H1 (cell line): ENCODE measurements around the gene SIGLEC11. TPM values are rescaled to one million over a fixed set of nuclear protein-coding genes. Genes with fewer than 3 reads are reported as not detected.

ENCODE experiments used
- SIX5 ChIP-seq: IDR thresholded peaks from 2 replicates; pipeline ENCODE4 v1.6.1; 2011; ENCODE audit warnings: mild to moderate bottlenecking, low read depth, low read length
- polyA plus RNA-seq, 7 experiments: library from polyadenylated mRNA; depleted of rRNA in 3 of 7; stranded (reverse) in 5 of 7; unstranded in 2 of 7; fragments of >200 nt in 5 of 7; fragments of 200-250 nt in 2 of 7; gene quantifications; 1 replicate in 5 of 7; 2 replicates in 1 of 7; 4 replicates in 1 of 7; pipeline versions ENCODE4 v1.2.1 to v1.2.3, GENCODE V29; 2011 to 2013; ENCODE audit warnings: missing spikeins in 2 of 7, mixed read lengths in 2 of 7
- total RNA-seq: library from RNA; stranded (reverse); fragmentation: NEBNext Ultra II Directional; extraction: Animal tissue kit (Norgen Biotek cat#: 25700); gene quantifications from 2 replicates; pipeline ENCODE4 v1.2.1, GENCODE V29; 2021
- TF ChIP-seq, protein P1 (sequence below): fragments of 300-600 bp; sonication (generic); IDR thresholded peaks from 2 replicates; pipeline ENCODE4 v1.7.1; 2012; ENCODE audit warnings: low read length, moderate library complexity, mild to moderate bottlenecking, inconsistent platforms; ENCODE audit not compliant: insufficient replicate concordance

Gene SIGLEC11
- total and polyA plus RNA-seq, 2 of the 8 experiments (the other 6 are each of a cell fraction or from before 2014, with no cell fraction given), result 0.18 TPM; not detected in 1

GRCh38 chr19:50000038-50000840 is 39.3 kb upstream of the SIGLEC11 start (continued):
- TF ChIP-seq, protein P1, sequence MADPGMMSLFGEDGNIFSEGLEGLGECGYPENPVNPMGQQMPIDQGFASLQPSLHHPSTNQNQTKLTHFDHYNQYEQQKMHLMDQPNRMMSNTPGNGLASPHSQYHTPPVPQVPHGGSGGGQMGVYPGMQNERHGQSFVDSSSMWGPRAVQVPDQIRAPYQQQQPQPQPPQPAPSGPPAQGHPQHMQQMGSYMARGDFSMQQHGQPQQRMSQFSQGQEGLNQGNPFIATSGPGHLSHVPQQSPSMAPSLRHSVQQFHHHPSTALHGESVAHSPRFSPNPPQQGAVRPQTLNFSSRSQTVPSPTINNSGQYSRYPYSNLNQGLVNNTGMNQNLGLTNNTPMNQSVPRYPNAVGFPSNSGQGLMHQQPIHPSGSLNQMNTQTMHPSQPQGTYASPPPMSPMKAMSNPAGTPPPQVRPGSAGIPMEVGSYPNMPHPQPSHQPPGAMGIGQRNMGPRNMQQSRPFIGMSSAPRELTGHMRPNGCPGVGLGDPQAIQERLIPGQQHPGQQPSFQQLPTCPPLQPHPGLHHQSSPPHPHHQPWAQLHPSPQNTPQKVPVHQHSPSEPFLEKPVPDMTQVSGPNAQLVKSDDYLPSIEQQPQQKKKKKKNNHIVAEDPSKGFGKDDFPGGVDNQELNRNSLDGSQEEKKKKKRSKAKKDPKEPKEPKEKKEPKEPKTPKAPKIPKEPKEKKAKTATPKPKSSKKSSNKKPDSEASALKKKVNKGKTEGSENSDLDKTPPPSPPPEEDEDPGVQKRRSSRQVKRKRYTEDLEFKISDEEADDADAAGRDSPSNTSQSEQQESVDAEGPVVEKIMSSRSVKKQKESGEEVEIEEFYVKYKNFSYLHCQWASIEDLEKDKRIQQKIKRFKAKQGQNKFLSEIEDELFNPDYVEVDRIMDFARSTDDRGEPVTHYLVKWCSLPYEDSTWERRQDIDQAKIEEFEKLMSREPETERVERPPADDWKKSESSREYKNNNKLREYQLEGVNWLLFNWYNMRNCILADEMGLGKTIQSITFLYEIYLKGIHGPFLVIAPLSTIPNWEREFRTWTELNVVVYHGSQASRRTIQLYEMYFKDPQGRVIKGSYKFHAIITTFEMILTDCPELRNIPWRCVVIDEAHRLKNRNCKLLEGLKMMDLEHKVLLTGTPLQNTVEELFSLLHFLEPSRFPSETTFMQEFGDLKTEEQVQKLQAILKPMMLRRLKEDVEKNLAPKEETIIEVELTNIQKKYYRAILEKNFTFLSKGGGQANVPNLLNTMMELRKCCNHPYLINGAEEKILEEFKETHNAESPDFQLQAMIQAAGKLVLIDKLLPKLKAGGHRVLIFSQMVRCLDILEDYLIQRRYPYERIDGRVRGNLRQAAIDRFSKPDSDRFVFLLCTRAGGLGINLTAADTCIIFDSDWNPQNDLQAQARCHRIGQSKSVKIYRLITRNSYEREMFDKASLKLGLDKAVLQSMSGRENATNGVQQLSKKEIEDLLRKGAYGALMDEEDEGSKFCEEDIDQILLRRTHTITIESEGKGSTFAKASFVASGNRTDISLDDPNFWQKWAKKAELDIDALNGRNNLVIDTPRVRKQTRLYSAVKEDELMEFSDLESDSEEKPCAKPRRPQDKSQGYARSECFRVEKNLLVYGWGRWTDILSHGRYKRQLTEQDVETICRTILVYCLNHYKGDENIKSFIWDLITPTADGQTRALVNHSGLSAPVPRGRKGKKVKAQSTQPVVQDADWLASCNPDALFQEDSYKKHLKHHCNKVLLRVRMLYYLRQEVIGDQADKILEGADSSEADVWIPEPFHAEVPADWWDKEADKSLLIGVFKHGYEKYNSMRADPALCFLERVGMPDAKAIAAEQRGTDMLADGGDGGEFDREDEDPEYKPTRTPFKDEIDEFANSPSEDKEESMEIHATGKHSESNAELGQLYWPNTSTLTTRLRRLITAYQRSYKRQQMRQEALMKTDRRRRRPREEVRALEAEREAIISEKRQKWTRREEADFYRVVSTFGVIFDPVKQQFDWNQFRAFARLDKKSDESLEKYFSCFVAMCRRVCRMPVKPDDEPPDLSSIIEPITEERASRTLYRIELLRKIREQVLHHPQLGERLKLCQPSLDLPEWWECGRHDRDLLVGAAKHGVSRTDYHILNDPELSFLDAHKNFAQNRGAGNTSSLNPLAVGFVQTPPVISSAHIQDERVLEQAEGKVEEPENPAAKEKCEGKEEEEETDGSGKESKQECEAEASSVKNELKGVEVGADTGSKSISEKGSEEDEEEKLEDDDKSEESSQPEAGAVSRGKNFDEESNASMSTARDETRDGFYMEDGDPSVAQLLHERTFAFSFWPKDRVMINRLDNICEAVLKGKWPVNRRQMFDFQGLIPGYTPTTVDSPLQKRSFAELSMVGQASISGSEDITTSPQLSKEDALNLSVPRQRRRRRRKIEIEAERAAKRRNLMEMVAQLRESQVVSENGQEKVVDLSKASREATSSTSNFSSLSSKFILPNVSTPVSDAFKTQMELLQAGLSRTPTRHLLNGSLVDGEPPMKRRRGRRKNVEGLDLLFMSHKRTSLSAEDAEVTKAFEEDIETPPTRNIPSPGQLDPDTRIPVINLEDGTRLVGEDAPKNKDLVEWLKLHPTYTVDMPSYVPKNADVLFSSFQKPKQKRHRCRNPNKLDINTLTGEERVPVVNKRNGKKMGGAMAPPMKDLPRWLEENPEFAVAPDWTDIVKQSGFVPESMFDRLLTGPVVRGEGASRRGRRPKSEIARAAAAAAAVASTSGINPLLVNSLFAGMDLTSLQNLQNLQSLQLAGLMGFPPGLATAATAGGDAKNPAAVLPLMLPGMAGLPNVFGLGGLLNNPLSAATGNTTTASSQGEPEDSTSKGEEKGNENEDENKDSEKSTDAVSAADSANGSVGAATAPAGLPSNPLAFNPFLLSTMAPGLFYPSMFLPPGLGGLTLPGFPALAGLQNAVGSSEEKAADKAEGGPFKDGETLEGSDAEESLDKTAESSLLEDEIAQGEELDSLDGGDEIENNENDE, result no peak
- TF ChIP-seq SIX5, result no peak
